Measurements from ENCODE around the gene EPM2A.
A peak's percentile ranks its signal among the peaks of the same experiment; 100 is the strongest.

EPM2A gene

GRCh38 chr6:145670311-145670710 is 65.0 kb downstream of the EPM2A start:
- no peak for DNase-seq

- no peak for DNase-seq
Observed at GRCh38 chr6:145669627-145670034, 65.7 kb downstream of the EPM2A start.

GRCh38 chr6:145668844-145669243 is 66.5 kb downstream of the EPM2A start:
- peak in 1 of 2 experiments; percentile 6 for DNase-seq

- no peak for DNase-seq
Observed at GRCh38 chr6:145660676-145661075, 74.6 kb downstream of the EPM2A start.

- no peak for DNase-seq
Observed at GRCh38 chr6:145656128-145656527, 79.2 kb downstream of the EPM2A start.

GRCh38 chr6:145652572-145652971 is 82.7 kb downstream of the EPM2A start:
- DNase-seq = no peak

- DNase-seq = no peak
Observed at GRCh38 chr6:145651988-145652387, 83.3 kb downstream of the EPM2A start.

- no peak for DNase-seq
Observed at GRCh38 chr6:145648149-145648548, 87.2 kb downstream of the EPM2A start.

- no peak for DNase-seq
Observed at GRCh38 chr6:145647602-145648001, 87.7 kb downstream of the EPM2A start.

- no peak for DNase-seq
Observed at GRCh38 chr6:145643760-145644159, 91.6 kb downstream of the EPM2A start.

GRCh38 chr6:145633981-145634627 is 101.2 kb downstream of the EPM2A start:
- peak; percentile 85 to 88 for DNase-seq

- no peak for DNase-seq
Observed at GRCh38 chr6:145632971-145633370, 102.3 kb downstream of the EPM2A start.

- DNase-seq = no peak
Observed at GRCh38 chr6:145631374-145631773, 103.9 kb downstream of the EPM2A start.

GRCh38 chr6:145630598-145630997 is 104.7 kb downstream of the EPM2A start:
- DNase-seq = no peak

- DNase-seq = no peak
Observed at GRCh38 chr6:145629478-145629877, 105.8 kb downstream of the EPM2A start.

GRCh38 chr6:145627451-145627850 is 107.9 kb downstream of the EPM2A start:
- no peak for DNase-seq

- DNase-seq = no peak
Observed at GRCh38 chr6:145626857-145627256, 108.5 kb downstream of the EPM2A start.

GRCh38 chr6:145623231-145623630 is 112.1 kb downstream of the EPM2A start:
- DNase-seq = no peak

- DNase-seq = no peak
Observed at GRCh38 chr6:145621776-145622175, 113.5 kb downstream of the EPM2A start.

- no peak for DNase-seq
Observed at GRCh38 chr6:145620088-145620487, 115.2 kb downstream of the EPM2A start.

GRCh38 chr6:145609521-145609920 is 125.8 kb downstream of the EPM2A start:
- no peak for DNase-seq

- DNase-seq = no peak
Observed at GRCh38 chr6:145608850-145609249, 126.5 kb downstream of the EPM2A start.

- no peak for DNase-seq
Observed at GRCh38 chr6:145603991-145604390, 131.3 kb downstream of the EPM2A start.

GRCh38 chr6:145603424-145603833 is 131.9 kb downstream of the EPM2A start:
- DNase-seq = no peak

- DNase-seq = no peak
Observed at GRCh38 chr6:145602726-145603326, 132.5 kb downstream of the EPM2A start.

All from NCI-H524 (cell line).